PC-3 (cell line): ENCODE measurements around the gene CCL16. TPM values are rescaled to one million over a fixed set of nuclear protein-coding genes. Genes with fewer than 3 reads are reported as not detected.

Source experiments
- ATAC-seq: fragments of 200-7000 bp; cut with Tn5 transposase; 2 replicates; pipeline ENCODE4 v1.9.1; 2020; ENCODE audit warnings: mild to moderate bottlenecking, moderate library complexity
- BruUV-seq: library from RNA; stranded (reverse); fragments of 400-500 nt; replicated peaks from 2 replicates; lab custom pipeline; 2021; lab: Mats Ljungman, UMichigan
- CTCF ChIA-PET: fragments of 300-600 bp; sonication (Branson Sonifier 250); formaldehyde crosslinking; loops from one replicate; lab custom pipeline; 2022; ENCODE audit warnings: antibody characterized with exemption; lab: Charles Lee
- POLR2A ChIA-PET: fragments of 300-600 bp; sonication (Branson Sonifier 250); formaldehyde crosslinking; loops from one replicate; lab custom pipeline; 2022; ENCODE audit warnings: antibody characterized with exemption; ENCODE audit not compliant: unreplicated experiment; lab: Charles Lee
- DNase-seq: peaks from one replicate; pipeline ENCODE4 v3.0.0-alpha.2; 2015
- H2AFZ ChIP-seq: fragments of 300-600 bp; sonication (generic); 2 replicates; pipeline ENCODE4 v1.6.0; 2016; ENCODE audit warnings: antibody characterized with exemption, low read length
- H3F3A ChIP-seq: fragments of 300-600 bp; sonication (generic); one replicate; pipeline ENCODE4 v1.6.0; 2017; ENCODE audit warnings: antibody characterized with exemption, low read length, control low read depth, mild to moderate bottlenecking; ENCODE audit not compliant: unreplicated experiment
- H3K27ac ChIP-seq: fragments of 300-600 bp; sonication (generic); 2 replicates; pipeline ENCODE4 v1.5.1; 2016; ENCODE audit warnings: mild to moderate bottlenecking, low read length
- H3K27me3 ChIP-seq: fragments of 300-600 bp; sonication (generic); 2 replicates; pipeline ENCODE4 v1.6.1; 2016; ENCODE audit warnings: low read length, mixed read lengths
- H3K36me3 ChIP-seq: fragments of 300-600 bp; sonication (generic); 2 replicates; pipeline ENCODE4 v1.6.1; 2016; ENCODE audit warnings: low read depth, mixed run types, low read length, mixed read lengths
- H3K4me1 ChIP-seq: fragments of 300-600 bp; sonication (generic); 2 replicates; pipeline ENCODE4 v1.5.1; 2016; ENCODE audit warnings: low read length; ENCODE audit not compliant: insufficient read depth
- H3K4me2 ChIP-seq: fragments of 300-600 bp; sonication (generic); 2 replicates; pipeline ENCODE4 v1.6.0; 2016; ENCODE audit warnings: low read length
- H3K4me3 ChIP-seq: fragments of 300-600 bp; sonication (generic); 2 replicates; pipeline ENCODE4 v1.5.1; 2016; ENCODE audit warnings: mild to moderate bottlenecking, low read length, mixed read lengths
- H3K79me2 ChIP-seq: fragments of 300-600 bp; sonication (generic); 2 replicates; pipeline ENCODE4 v1.6.1; 2017; ENCODE audit warnings: low read length, mixed read lengths
- H3K9ac ChIP-seq: fragments of 300-600 bp; sonication (generic); 2 replicates; pipeline ENCODE4 v1.6.0; 2016; ENCODE audit warnings: mild to moderate bottlenecking, low read length
- H3K9me2 ChIP-seq: fragments of 300-600 bp; sonication (generic); replicated peaks from 2 replicates; pipeline ENCODE4 v1.6.1; 2016; ENCODE audit warnings: mixed run types, low read length, mixed read lengths
- H3K9me3 ChIP-seq: fragments of 300-600 bp; sonication (generic); 2 replicates; pipeline ENCODE4 v1.6.1; 2016; ENCODE audit warnings: low read length, mixed read lengths
- H4K20me1 ChIP-seq: fragments of 300-600 bp; sonication (generic); 2 replicates; pipeline ENCODE4 v1.6.1; 2016; ENCODE audit warnings: low read length, mixed read lengths
- EZH2 ChIP-seq: fragments of 300-600 bp; sonication (generic); IDR thresholded peaks from one replicate; pipeline ENCODE4 v1.6.1; 2017; ENCODE audit warnings: antibody characterized with exemption, mild to moderate bottlenecking, low read length; ENCODE audit not compliant: unreplicated experiment
- EZH2phosphoT487 ChIP-seq: fragments of 300-600 bp; sonication (generic); IDR thresholded peaks from 2 replicates; pipeline ENCODE4 v1.6.1; 2018; ENCODE audit warnings: mild to moderate bottlenecking, antibody characterized with exemption, low read length, borderline replicate concordance
- intact Hi-C: fragments of 100-400 bp; cut with micrococcal nuclease; formaldehyde crosslinking; loops from 2 replicates; pipeline ENCODE4 v1.9.0; 2023
- total RNA-seq: library from RNA; depleted of rRNA; stranded (reverse); fragments of >200 nt; gene quantifications from 2 replicates; pipeline ENCODE4 v1.2.3, GENCODE V29; 2014
- TF ChIP-seq, protein P1 (sequence below): fragments of 300-600 bp; sonication (generic); conservative IDR thresholded peaks from 2 replicates; pipeline ENCODE4 v1.5.1; 2017; ENCODE audit warnings: antibody characterized with exemption, low read depth, mild to moderate bottlenecking, low read length

CCL16 gene
- total RNA-seq, 1 experiment from 2014 or later, result not detected

DNA sequence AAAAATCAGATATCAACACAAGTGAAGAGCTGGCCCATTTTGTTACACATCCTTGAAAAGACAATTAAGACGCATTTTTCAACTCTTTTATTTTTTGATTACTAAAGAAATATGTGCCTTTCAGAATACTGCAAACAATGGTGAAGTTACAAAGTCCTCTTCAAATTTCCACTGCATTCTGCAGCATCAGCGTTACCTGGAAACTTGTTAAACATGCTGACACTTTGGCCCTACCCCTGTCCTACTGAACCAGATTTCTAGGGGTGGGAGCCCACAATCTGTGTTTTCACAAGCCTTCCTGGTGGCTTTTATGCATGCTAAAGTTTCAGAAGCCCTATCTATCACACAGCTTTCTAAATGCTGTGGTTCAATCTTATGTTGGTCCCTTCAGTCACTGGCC, 9.8 kb upstream of the CCL16 start:
- no peak overlapping the region for H3K27ac ChIP-seq
- H2AFZ ChIP-seq, result no peak overlapping the region
- ChIA-PET CTCF (no interaction called here), POLR2A (no interaction called here)
- H3K36me3 ChIP-seq, result no peaks in the 10 kb centered on the region
- no peaks in the 10 kb centered on the region for H3K79me2 ChIP-seq
- ATAC-seq (no peak), DNase-seq (no peak)
- no peaks in the 10 kb centered on the region for H3K9me3 ChIP-seq
- intact Hi-C loops, result no loop called here
- TF ChIP-seq, protein P1, sequence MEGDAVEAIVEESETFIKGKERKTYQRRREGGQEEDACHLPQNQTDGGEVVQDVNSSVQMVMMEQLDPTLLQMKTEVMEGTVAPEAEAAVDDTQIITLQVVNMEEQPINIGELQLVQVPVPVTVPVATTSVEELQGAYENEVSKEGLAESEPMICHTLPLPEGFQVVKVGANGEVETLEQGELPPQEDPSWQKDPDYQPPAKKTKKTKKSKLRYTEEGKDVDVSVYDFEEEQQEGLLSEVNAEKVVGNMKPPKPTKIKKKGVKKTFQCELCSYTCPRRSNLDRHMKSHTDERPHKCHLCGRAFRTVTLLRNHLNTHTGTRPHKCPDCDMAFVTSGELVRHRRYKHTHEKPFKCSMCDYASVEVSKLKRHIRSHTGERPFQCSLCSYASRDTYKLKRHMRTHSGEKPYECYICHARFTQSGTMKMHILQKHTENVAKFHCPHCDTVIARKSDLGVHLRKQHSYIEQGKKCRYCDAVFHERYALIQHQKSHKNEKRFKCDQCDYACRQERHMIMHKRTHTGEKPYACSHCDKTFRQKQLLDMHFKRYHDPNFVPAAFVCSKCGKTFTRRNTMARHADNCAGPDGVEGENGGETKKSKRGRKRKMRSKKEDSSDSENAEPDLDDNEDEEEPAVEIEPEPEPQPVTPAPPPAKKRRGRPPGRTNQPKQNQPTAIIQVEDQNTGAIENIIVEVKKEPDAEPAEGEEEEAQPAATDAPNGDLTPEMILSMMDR, result no peak
- no peak for TF ChIP-seq EZH2
- no peak for TF ChIP-seq EZH2phosphoT487
- H3K4me2 ChIP-seq, result no peak overlapping the region
- no peak overlapping the region for H3K4me3 ChIP-seq
- no peak overlapping the region for H3K9ac ChIP-seq
- no peaks in the 10 kb centered on the region for H4K20me1 ChIP-seq
- no peaks in the 10 kb centered on the region for H3K4me1 ChIP-seq
- no peaks in the 10 kb centered on the region for H3K27me3 ChIP-seq
- H3F3A ChIP-seq, result no peaks in the 10 kb centered on the region
- H3K9me2 ChIP-seq, result no peaks in the 10 kb centered on the region
- BruUV-seq, result no TSS peak

GRCh38 chr17:35988164-35988563, 6.9 kb upstream of the CCL16 start:
- no peak overlapping the region for H3K9ac ChIP-seq
- no peaks in the 10 kb centered on the region for H3K4me1 ChIP-seq
- no peaks in the 10 kb centered on the region for H3K27me3 ChIP-seq
- no TSS peak for BruUV-seq
- H3K4me3 ChIP-seq, result no peak overlapping the region
- ATAC-seq (no peak), DNase-seq (no peak)
- TF ChIP-seq EZH2, result no peak
- no peak for TF ChIP-seq EZH2phosphoT487
- TF ChIP-seq, protein P1, result no peak
- ChIA-PET POLR2A (no interaction called here), CTCF (no interaction called here)
- H4K20me1 ChIP-seq, result no peaks in the 10 kb centered on the region
- no peak overlapping the region for H3K27ac ChIP-seq
- H2AFZ ChIP-seq, result no peak overlapping the region
- H3K4me2 ChIP-seq, result no peak overlapping the region
- no peaks in the 10 kb centered on the region for H3K79me2 ChIP-seq
- no peaks in the 10 kb centered on the region for H3K9me2 ChIP-seq
- H3K36me3 ChIP-seq, result no peaks in the 10 kb centered on the region
- no peaks in the 10 kb centered on the region for H3F3A ChIP-seq
- intact Hi-C loops, result no loop called here
- H3K9me3 ChIP-seq, result no peaks in the 10 kb centered on the region

DNA sequence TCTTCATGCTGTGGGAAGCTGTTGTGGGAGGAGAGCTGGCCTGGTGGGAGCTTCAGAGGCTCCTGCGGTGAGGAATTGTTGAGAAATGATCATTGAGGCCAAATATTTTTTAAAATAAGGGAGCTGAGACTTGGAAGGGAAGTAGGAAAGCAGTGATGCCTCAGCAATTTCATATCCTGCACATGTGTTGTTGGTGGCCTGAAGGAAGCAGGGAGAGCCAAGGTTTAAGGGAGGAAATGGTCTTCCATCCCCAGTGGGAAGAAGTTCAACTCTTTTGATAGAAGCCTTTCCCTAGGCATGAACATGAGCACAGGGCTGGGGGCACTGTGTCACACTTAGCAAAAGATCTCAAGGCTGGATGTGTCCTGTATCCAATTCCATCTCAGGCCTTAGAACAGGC, 5.3 kb upstream of the CCL16 start, which contains the start of gene CCL14:
TSS of gene CCL14 (minus strand) at position 87 of the 400 bp plus-strand sequence. CDS start at position 7, 80 bp downstream.
- H3K9me2 ChIP-seq, result no peaks in the 10 kb centered on the region
- H3K4me2 ChIP-seq, result no peak within 1 kb of the TSS
- H3K4me3 ChIP-seq, result no peak within 1 kb of the TSS
- ATAC-seq, result no peak
- no peaks in the 10 kb centered on the region for H3K36me3 ChIP-seq
- no peak within 1 kb of the TSS for H3K27ac ChIP-seq
- TF ChIP-seq, protein P1, result no peak
- TF ChIP-seq EZH2 (no peak), EZH2phosphoT487 (no peak)
- no peak for DNase-seq
- CTCF ChIA-PET, result no interaction called here
- H3F3A ChIP-seq, result no peaks in the 10 kb centered on the region
- no TSS peak for BruUV-seq
- intact Hi-C loops, result no loop called here
- H4K20me1 ChIP-seq, result no peaks in the 10 kb centered on the region
- H3K27me3 ChIP-seq, result no peaks in the 10 kb centered on the region; the same call in none of the 2 replicates
- H3K79me2 ChIP-seq, result no peaks in the 10 kb centered on the region
- H3K9me3 ChIP-seq, result no peaks in the 10 kb centered on the region
- H2AFZ ChIP-seq, result no peak within 1 kb of the TSS
- H3K9ac ChIP-seq, result no peak within 1 kb of the TSS
- no peaks in the 10 kb centered on the region for H3K4me1 ChIP-seq
- POLR2A ChIA-PET, result no interaction called here
